H1 (cell line): ENCODE measurements around the gene KATNAL2. TPM values are rescaled to one million over a fixed set of nuclear protein-coding genes. Genes with fewer than 3 reads are reported as not detected.

Source experiments
- CTCF ChIA-PET: fragments of 300-600 bp; sonication (Branson Sonifier 250); formaldehyde crosslinking; loops from one replicate; lab custom pipeline; 2021; ENCODE audit not compliant: partially characterized antibody; lab: Charles Lee
- POLR2A ChIA-PET: fragments of 300-600 bp; sonication (Branson Sonifier 250); formaldehyde crosslinking; loops from one replicate; lab custom pipeline; 2021; ENCODE audit warnings: inconsistent platforms; ENCODE audit not compliant: partially characterized antibody; lab: Charles Lee
- DNase-seq, 2 experiments: peaks; one replicate each; pipeline versions ENCODE4 v3.0.0 to v3.0.0-alpha.2; 2010 to 2022; ENCODE audit warnings: low spot score in 2 of 2, low read depth in 1 of 2, mixed read lengths in 1 of 2
- FAIRE-seq: peaks from 2 replicates; lab custom pipeline; 2011; peaks lifted over from hg19 to GRCh38; lab: Jason Lieb, UNC
- H2AFZ ChIP-seq: 2 replicates; pipeline ENCODE4 v1.8.1; 2012; ENCODE audit warnings: low read length, inconsistent platforms
- H2AK5ac ChIP-seq: 2 replicates; pipeline ENCODE4 v1.6.1; 2013; ENCODE audit warnings: low read depth, low read length
- H2BK120ac ChIP-seq: replicated peaks from 2 replicates; pipeline ENCODE3; 2013; ENCODE audit warnings: low read depth, low read length, inconsistent platforms
- H2BK12ac ChIP-seq: 2 replicates; pipeline ENCODE4 v1.6.1; 2013; ENCODE audit warnings: low read depth, low read length
- H2BK15ac ChIP-seq: 2 replicates; pipeline ENCODE4 v1.6.1; 2013; ENCODE audit warnings: low read length
- H2BK20ac ChIP-seq: 2 replicates; pipeline ENCODE4 v1.6.1; 2013; ENCODE audit warnings: low read length
- H2BK5ac ChIP-seq: 2 replicates; pipeline ENCODE4 v1.6.1; 2013; ENCODE audit warnings: low read depth, low read length
- H3K14ac ChIP-seq: 2 replicates; pipeline ENCODE4 v1.6.1; 2013; ENCODE audit warnings: inconsistent platforms; ENCODE audit not compliant: insufficient read length
- H3K18ac ChIP-seq: 2 replicates; pipeline ENCODE4 v1.6.1; 2013; ENCODE audit warnings: low read length; ENCODE audit errors: extremely low read depth
- H3K23ac ChIP-seq: 2 replicates; pipeline ENCODE4 v1.6.1; 2013; ENCODE audit warnings: inconsistent platforms; ENCODE audit not compliant: insufficient read length
- H3K23me2 ChIP-seq: 2 replicates; pipeline ENCODE4 v1.6.1; 2013; ENCODE audit warnings: low read depth, low read length
- H3K27ac ChIP-seq: 2 replicates; pipeline ENCODE4 v1.6.1; 2011; ENCODE audit warnings: low read depth, low read length, inconsistent platforms
- H3K27me3 ChIP-seq, 4 experiments: replicated peaks in 1 of 4; 1 replicate in 1 of 4; 2 replicates in 3 of 4; pipeline versions ENCODE4 v1.6.1 to v1.8.1; 2011 to 2013; ENCODE audit warnings: low read length in 3 of 4, mild to moderate bottlenecking in 3 of 4, inconsistent platforms in 2 of 4, mixed read lengths in 2 of 4, moderate library complexity in 1 of 4; ENCODE audit not compliant: control insufficient read depth in 3 of 4, insufficient read depth in 3 of 4; ENCODE audit errors: extremely low read depth in 1 of 4
- H3K36me3 ChIP-seq, 4 experiments: 2 replicates each; pipeline versions ENCODE4 v1.6.1 to v1.8.1; 2011 to 2013; ENCODE audit warnings: mild to moderate bottlenecking in 4 of 4, low read length in 3 of 4, moderate library complexity in 2 of 4, control low read depth in 1 of 4, inconsistent platforms in 1 of 4; ENCODE audit not compliant: insufficient read depth in 4 of 4, control insufficient read depth in 2 of 4
- H3K4ac ChIP-seq: replicated peaks from 2 replicates; pipeline ENCODE3; 2013; ENCODE audit warnings: low read length, low read depth, mixed read lengths, inconsistent platforms; ENCODE audit not compliant: insufficient read length
- H3K4me1 ChIP-seq, 4 experiments: replicated peaks in 1 of 4; 1 replicate in 1 of 4; 2 replicates in 3 of 4; pipeline versions ENCODE4 v1.6.1 to v1.8.1; 2011 to 2013; ENCODE audit warnings: low read length in 3 of 4, inconsistent platforms in 2 of 4, mixed read lengths in 1 of 4; ENCODE audit not compliant: insufficient read depth in 4 of 4, control insufficient read depth in 3 of 4
- H3K4me2 ChIP-seq, 2 experiments: 2 replicates each; pipeline versions ENCODE4 v1.6.1 to v1.8.1; 2011 to 2013; ENCODE audit warnings: low read depth in 2 of 2, low read length in 2 of 2, control low read depth in 1 of 2, inconsistent platforms in 1 of 2, mild to moderate bottlenecking in 1 of 2; ENCODE audit not compliant: insufficient read depth in 1 of 2
- H3K4me3 ChIP-seq, 4 experiments: fragments of 200-600, 300-600 bp in 1 of 4; sonication (generic), shearing (Covaris generic), sonication (Bioruptor Twin) in 1 of 4; 2 replicates each; pipeline versions ENCODE4 v1.5.1 to v1.8.1; 2011 to 2016; ENCODE audit warnings: low read length in 4 of 4, low read depth in 3 of 4, control low read depth in 2 of 4, inconsistent platforms in 2 of 4, mild to moderate bottlenecking in 2 of 4, mixed read lengths in 1 of 4, moderate library complexity in 1 of 4; ENCODE audit not compliant: insufficient read depth in 2 of 4; ENCODE audit errors: extremely low read depth in 1 of 4
- H3K56ac ChIP-seq: replicated peaks from 2 replicates; pipeline ENCODE3; 2013; ENCODE audit warnings: low read depth, mild to moderate bottlenecking, mixed read lengths, low read length, inconsistent platforms; ENCODE audit not compliant: insufficient read length
- H3K79me1 ChIP-seq: 2 replicates; pipeline ENCODE4 v1.6.1; 2013; ENCODE audit warnings: low read depth, low read length, control low read depth
- H3K79me2 ChIP-seq, 2 experiments: 2 replicates each; pipeline versions ENCODE4 v1.6.1 to v1.8.1; 2012 to 2013; ENCODE audit warnings: low read length in 2 of 2, mild to moderate bottlenecking in 2 of 2, inconsistent platforms in 1 of 2; ENCODE audit not compliant: insufficient read depth in 2 of 2, control insufficient read depth in 1 of 2
- H3K9ac ChIP-seq, 4 experiments: replicated peaks in 1 of 4; 1 replicate in 1 of 4; 2 replicates in 3 of 4; pipeline versions ENCODE4 v1.6.1 to v1.8.1; 2011 to 2013; ENCODE audit warnings: low read depth in 3 of 4, low read length in 3 of 4, control low read depth in 2 of 4, mild to moderate bottlenecking in 2 of 4, moderate library complexity in 2 of 4, inconsistent platforms in 1 of 4; ENCODE audit errors: extremely low read depth in 1 of 4
- H3K9me3 ChIP-seq, 2 experiments: 2 replicates each; pipeline versions ENCODE4 v1.6.1 to v1.8.1; 2012 to 2013; ENCODE audit warnings: mild to moderate bottlenecking in 2 of 2, moderate library complexity in 2 of 2, control low read depth in 1 of 2, inconsistent platforms in 1 of 2, low read depth in 1 of 2, low read length in 1 of 2, mixed read lengths in 1 of 2; ENCODE audit not compliant: insufficient read depth in 2 of 2
- H4K20me1 ChIP-seq, 2 experiments: replicated peaks in 1 of 2; 2 replicates each; pipeline versions ENCODE3 to v1.8.1; 2011 to 2013; ENCODE audit warnings: inconsistent platforms in 2 of 2, low read length in 2 of 2, mild to moderate bottlenecking in 1 of 2; ENCODE audit not compliant: insufficient read depth in 2 of 2, control insufficient read depth in 1 of 2
- H4K5ac ChIP-seq: 2 replicates; pipeline ENCODE4 v1.6.1; 2013; ENCODE audit warnings: low read length, low read depth, mixed read lengths, inconsistent platforms; ENCODE audit not compliant: insufficient read length
- H4K8ac ChIP-seq: 2 replicates; pipeline ENCODE4 v1.8.0; 2013; ENCODE audit warnings: mild to moderate bottlenecking, moderate library complexity, low read length, inconsistent platforms; ENCODE audit not compliant: insufficient read depth; ENCODE audit errors: extremely low read depth
- H4K91ac ChIP-seq: replicated peaks from 2 replicates; pipeline ENCODE3; 2013; ENCODE audit warnings: low read length, mixed read lengths, inconsistent platforms; ENCODE audit not compliant: insufficient read length
- ASH2L ChIP-seq: fragments of 200-600, 300-600 bp; sonication (generic); IDR thresholded peaks from one replicate; pipeline ENCODE4 v1.7.1; 2017; ENCODE audit warnings: low read length
- CHD1 ChIP-seq: IDR thresholded peaks from 2 replicates; pipeline ENCODE4 v1.6.1; 2012; ENCODE audit warnings: low read depth, low read length, improper control_type of control experiment
- HDAC2 ChIP-seq, 2 experiments: fragments of 300-600 bp in 1 of 2; sonication (generic) in 1 of 2; IDR thresholded peaks; 2 replicates each; pipeline ENCODE4 v1.6.1; 2011 to 2012; ENCODE audit warnings: low read depth in 2 of 2, low read length in 2 of 2, mild to moderate bottlenecking in 2 of 2, moderate library complexity in 2 of 2, borderline replicate concordance in 1 of 2, inconsistent platforms in 1 of 2
- HDAC6 ChIP-seq: IDR thresholded peaks from one replicate; pipeline ENCODE4 v1.7.1; 2012; ENCODE audit warnings: low read depth, mild to moderate bottlenecking, inconsistent platforms, low read length, moderate library complexity
- JUND ChIP-seq: IDR thresholded peaks from 2 replicates; pipeline ENCODE4 v1.6.1; 2011; ENCODE audit warnings: mild to moderate bottlenecking, improper control_type of control experiment, low read length
- KDM5A ChIP-seq: fragments of 200-600 bp; IDR thresholded peaks from 2 replicates; pipeline ENCODE4 v1.7.1; 2012; ENCODE audit warnings: mild to moderate bottlenecking, low read length, inconsistent platforms, mixed read lengths
- SAP30 ChIP-seq: fragments of 300-600 bp; sonication (generic); IDR thresholded peaks from 2 replicates; pipeline ENCODE4 v1.7.1; 2012; ENCODE audit warnings: low read length, moderate library complexity, mild to moderate bottlenecking, inconsistent platforms; ENCODE audit not compliant: insufficient read depth, insufficient replicate concordance
- SP1 ChIP-seq: IDR thresholded peaks from 2 replicates; pipeline ENCODE4 v1.6.1; 2011; ENCODE audit warnings: low read depth, low read length
- WGBS, 2 experiments: shearing (Covaris generic) in 1 of 2; methylation state at CpG; one replicate each; pipeline versions ENCODE4 v1.1.6 to v1.1.7; 2013 to 2015; ENCODE audit warnings: low lambda C conversion rate in 2 of 2, mixed read lengths in 2 of 2, inconsistent platforms in 1 of 2, low coverage in 1 of 2, missing lambda C conversion rate in 1 of 2; ENCODE audit not compliant: insufficient replicate concordance in 2 of 2, insufficient coverage in 1 of 2, insufficient read length in 1 of 2; ENCODE audit errors: extremely low coverage in 1 of 2, missing lambda C conversion rate in 1 of 2; 5-methylcytosine and 5-hydroxymethylcytosine counted together
- polyA plus RNA-seq, 7 experiments: library from polyadenylated mRNA; depleted of rRNA in 3 of 7; stranded (reverse) in 5 of 7; unstranded in 2 of 7; fragments of >200 nt in 5 of 7; fragments of 200-250 nt in 2 of 7; gene quantifications; 1 replicate in 5 of 7; 2 replicates in 1 of 7; 4 replicates in 1 of 7; pipeline versions ENCODE4 v1.2.1 to v1.2.3, GENCODE V29; 2011 to 2013; ENCODE audit warnings: missing spikeins in 2 of 7, mixed read lengths in 2 of 7
- total RNA-seq: library from RNA; stranded (reverse); fragmentation: NEBNext Ultra II Directional; extraction: Animal tissue kit (Norgen Biotek cat#: 25700); gene quantifications from 2 replicates; pipeline ENCODE4 v1.2.1, GENCODE V29; 2021
- TF ChIP-seq, protein P1 (sequence below): IDR thresholded peaks from 2 replicates; pipeline ENCODE4 v1.6.1; 2012; ENCODE audit warnings: low read length, inconsistent platforms

Gene KATNAL2
- total and polyA plus RNA-seq, 2 of the 8 experiments (the other 6 are each of a cell fraction or from before 2014, with no cell fraction given) = 10.0 to 15.2 TPM

DNA sequence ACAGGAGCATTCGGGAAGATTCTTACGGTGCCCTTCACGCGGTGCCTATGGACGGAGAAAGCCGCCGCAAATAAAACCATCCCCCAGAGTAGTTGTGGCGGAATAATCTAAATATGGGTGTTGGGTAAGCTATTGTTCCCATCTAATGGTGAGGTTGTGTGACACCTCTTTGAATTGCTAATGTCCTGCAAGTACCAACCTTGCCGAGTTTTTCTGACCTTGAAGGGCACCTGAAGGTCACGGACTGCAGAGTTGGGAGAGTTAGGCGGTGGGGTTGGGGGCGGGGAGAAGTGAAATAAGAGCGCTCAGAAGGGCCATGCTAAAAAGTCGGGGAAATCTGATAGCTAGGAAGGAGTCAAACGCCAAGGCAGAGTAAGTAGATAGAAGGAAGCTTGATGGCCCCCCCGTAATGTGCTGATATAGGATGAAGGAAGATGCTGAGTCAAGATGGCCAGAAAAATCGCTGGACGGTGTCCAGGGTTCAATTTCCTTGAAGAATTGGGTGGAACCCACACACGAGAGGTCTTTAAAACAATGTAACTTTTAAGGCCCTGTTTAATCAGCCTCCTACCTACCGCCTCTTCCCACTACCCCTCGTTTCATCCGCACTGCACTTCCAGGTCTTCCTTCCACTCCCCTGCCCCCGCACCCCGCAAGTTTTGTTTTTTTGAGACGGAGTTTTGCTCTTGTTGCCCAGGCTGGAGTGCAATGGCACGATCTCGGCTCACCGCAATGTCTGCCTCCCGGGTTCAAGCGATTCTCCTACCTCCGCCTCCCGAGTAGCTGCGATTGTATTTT, 600 bp downstream of the KATNAL2 start:
- Histone ChIP-seq H3K23ac (no peak overlapping the region), H2BK20ac (no peak overlapping the region), H3K4me3 (peak overlapping the region; percentile 75 to 85 (median 82)), H2BK15ac (peak overlapping the region; percentile 95; the same call in 1 of the 2 replicates), H3K4me1 (peaks cover 3 to 14% (median 10%) of the 10 kb centered on the region in 4 experiments; a peak in 5 of 7 replicates), H3K23me2 (peaks cover 8% of the 10 kb centered on the region; the same call in 1 of the 2 replicates), H3K14ac (no peak overlapping the region), H3K9ac (peak overlapping the region; percentile 67 to 87 (median 77)), H4K8ac (peak overlapping the region; percentile 97; the same call in 1 of the 2 replicates), H2AK5ac (0 out of 2 replicates have a peak overlapping the region, but pooled peaks have one; percentile 46), H3K4ac (no peak overlapping the region), H2BK120ac (no peak overlapping the region), H3K56ac (peak overlapping the region; percentile 92), H3K27me3 (no peaks in the 10 kb centered on the region), H4K91ac (peak overlapping the region; percentile 83), H4K5ac (peak overlapping the region; percentile 95), H3K79me2 (peaks cover 12 to 38% of the 10 kb centered on the region in 2 experiments), H3K27ac (peak overlapping the region; percentile 96), H3K9me3 (no peaks in the 10 kb centered on the region), H4K20me1 (peaks cover 0 to 8% of the 10 kb centered on the region in 2 experiments), H2BK5ac (peak overlapping the region; percentile 88), H3K36me3 (no peaks in the 10 kb centered on the region), H3K79me1 (peaks cover 6% of the 10 kb centered on the region; the same call in 1 of the 2 replicates), H3K4me2 (peak overlapping the region; percentile 81 to 93), H3K18ac (peak overlapping the region; percentile 97), H2BK12ac (peak overlapping the region; percentile 87; the same call in 1 of the 2 replicates), H2AFZ (no peak overlapping the region)
- DNase-seq = peak; percentile 47 to 57
- POLR2A ChIA-PET = interaction anchor here (0.6 to 2.1 kb wide), 27 partner anchors 9 to 260 kb away, joined by 3 to 14 read pairs (median 5); no protein-coding TSS in a partner anchor
- CTCF ChIA-PET = interaction anchor here (1.2 to 1.6 kb wide), 3 partner anchors 22 to 260 kb away, joined by 3 to 4 read pairs (median 4); no protein-coding TSS in a partner anchor
- FAIRE-seq = no peak
- 35% methylated on average over 30 of the region's 33 CpGs; no CpG with 5 or more reads in 1 of the 2 experiments for WGBS, 2 experiments
- no peak for TF ChIP-seq CHD1
- TF ChIP-seq KDM5A = no peak
- no peak for TF ChIP-seq SAP30
- peak; percentile 55 for TF ChIP-seq ASH2L
- no peak for TF ChIP-seq SP1
- TF ChIP-seq, protein P1, sequence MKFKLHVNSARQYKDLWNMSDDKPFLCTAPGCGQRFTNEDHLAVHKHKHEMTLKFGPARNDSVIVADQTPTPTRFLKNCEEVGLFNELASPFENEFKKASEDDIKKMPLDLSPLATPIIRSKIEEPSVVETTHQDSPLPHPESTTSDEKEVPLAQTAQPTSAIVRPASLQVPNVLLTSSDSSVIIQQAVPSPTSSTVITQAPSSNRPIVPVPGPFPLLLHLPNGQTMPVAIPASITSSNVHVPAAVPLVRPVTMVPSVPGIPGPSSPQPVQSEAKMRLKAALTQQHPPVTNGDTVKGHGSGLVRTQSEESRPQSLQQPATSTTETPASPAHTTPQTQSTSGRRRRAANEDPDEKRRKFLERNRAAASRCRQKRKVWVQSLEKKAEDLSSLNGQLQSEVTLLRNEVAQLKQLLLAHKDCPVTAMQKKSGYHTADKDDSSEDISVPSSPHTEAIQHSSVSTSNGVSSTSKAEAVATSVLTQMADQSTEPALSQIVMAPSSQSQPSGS = no peak
- TF ChIP-seq HDAC6 = no peak
- TF ChIP-seq HDAC2 (IDR thresholded peaks at IDR 0.05; ENCODE audit: borderline replicate concordance in 1 of 2, low read depth in 2 of 2, low read length in 2 of 2) = 0 out of 4 replicates have a peak, but pooled peaks of 1 of the 2 experiments have one; percentile 57
- no peak for TF ChIP-seq JUND
